T-helper 17 cell (primary cell): ENCODE measurements around the gene TXLNG. TPM values are rescaled to one million over a fixed set of nuclear protein-coding genes. Genes with fewer than 3 reads are reported as not detected.
"Not testable (repeated sequence)": the region's sequence is repeated elsewhere in the genome, so short reads cannot be mapped to it uniquely, and the experiment has no call there.

ENCODE experiments used
- ATAC-seq: fragments of 150-1000 bp; cut with Tn5 transposase; 2 replicates; pipeline ENCODE4 v1.10.0; 2021; ENCODE audit warnings: mild to moderate bottlenecking, moderate library complexity
- DNase-seq, 3 donors: peaks; one replicate each; pipeline versions ENCODE4 v3.0.0 to v3.0.0-alpha.2; 2020 to 2021
- H3K9me3 ChIP-seq: one replicate; pipeline ENCODE4 v1.7.0; 2013; ENCODE audit warnings: low read length, mild to moderate bottlenecking; ENCODE audit not compliant: control insufficient read depth, poor library complexity, severe bottlenecking
- H3K27ac Mint-ChIP-seq: one replicate; pipeline ENCODE4 v1.8.0; 2022; ENCODE audit warnings: mild to moderate bottlenecking, moderate library complexity, mixed read lengths
- H3K27me3 Mint-ChIP-seq: one replicate; pipeline ENCODE4 v1.8.0; 2022; ENCODE audit warnings: mixed read lengths
- H3K36me3 Mint-ChIP-seq: one replicate; pipeline ENCODE4 v1.8.0; 2022; ENCODE audit warnings: low read depth, mixed read lengths
- H3K4me1 Mint-ChIP-seq: one replicate; pipeline ENCODE4 v1.8.0; 2022; ENCODE audit warnings: mild to moderate bottlenecking, mixed read lengths
- H3K4me3 Mint-ChIP-seq: one replicate; pipeline ENCODE4 v1.8.0; 2022; ENCODE audit warnings: mild to moderate bottlenecking, moderate library complexity, mixed read lengths
- total RNA-seq, 4 donors: library from RNA in 2 of 4; stranded (reverse) in 2 of 4; gene quantifications; one replicate each; pipeline ENCODE4 v1.2.3 and lab custom pipeline; 2022 to 2026

Gene TXLNG
- total RNA-seq = 10 to 100 TPM; 19.9 to 21.7 TPM
- total RNA-seq (lab: John Stamatoyannopoulos, UW) = 83.7 to 91.0 reads per million in 2 donors

DNA sequence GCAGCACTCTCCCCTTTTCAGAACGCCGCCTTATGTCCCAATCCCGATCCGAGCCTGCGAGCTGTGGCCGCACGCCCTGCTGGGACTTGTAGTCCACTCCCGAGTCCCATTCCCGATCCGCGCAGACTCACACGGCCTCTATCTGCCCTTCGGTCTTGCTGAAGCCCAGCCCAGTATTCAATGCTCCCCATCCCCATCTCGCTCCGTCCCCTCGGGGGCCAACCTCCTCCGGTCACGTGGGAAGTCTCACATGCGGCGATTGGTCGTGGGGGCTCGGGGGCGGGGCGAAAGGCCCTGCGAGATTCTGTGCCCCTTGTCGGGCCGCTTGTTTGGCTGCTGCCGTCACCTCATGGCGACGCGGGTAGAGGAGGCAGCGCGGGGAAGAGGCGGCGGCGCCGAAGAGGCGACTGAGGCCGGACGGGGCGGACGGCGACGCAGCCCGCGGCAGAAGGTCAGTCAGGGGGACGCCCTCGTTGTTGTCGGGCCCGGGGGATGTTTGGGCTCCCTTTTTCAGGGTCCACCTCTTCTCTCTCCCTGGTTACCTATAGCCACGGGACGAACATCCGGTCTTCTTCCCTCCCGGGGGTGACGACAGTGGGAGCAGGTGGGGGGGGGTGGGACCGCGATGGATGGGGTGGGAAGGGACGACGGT, at the start of gene TXLNG:
TXLNG (plus strand) TSS at position 328 of the 652 bp plus-strand sequence; CDS start at position 350, 22 bp downstream.
- Mint-ChIP-seq H3K4me1 (peaks cover 7% of the 10 kb centered on the region), H3K4me3 (peak within 1 kb of the TSS; percentile 97), H3K36me3 (no peaks in the 10 kb centered on the region), H3K27ac (peak within 1 kb of the TSS; percentile 86), H3K27me3 (no peaks in the 10 kb centered on the region)
- peak; percentile 85 to 89 (median 85) for DNase-seq
- peak; percentile 95 for ATAC-seq
- H3K9me3 ChIP-seq = no peaks in the 10 kb centered on the region

DNA sequence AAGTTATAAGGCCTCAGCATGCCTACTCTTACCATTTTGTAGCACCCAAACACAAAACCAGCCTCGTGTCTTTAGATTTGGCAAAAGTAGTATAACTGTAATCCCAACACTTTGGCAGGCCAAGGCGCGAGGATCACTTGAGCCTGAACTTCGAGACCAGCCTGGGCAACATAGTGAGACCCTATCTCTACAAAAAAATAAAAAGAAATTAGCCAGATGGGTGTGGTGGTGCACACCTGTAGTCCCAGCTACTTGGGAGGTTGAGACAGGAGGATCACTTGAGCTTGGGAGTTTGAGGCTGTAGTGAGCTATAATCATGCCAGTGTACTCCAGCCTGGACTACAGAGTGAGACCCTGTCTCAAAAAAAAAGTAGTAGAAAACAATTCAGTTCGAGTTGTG, 49.2 kb upstream of the TXLNG start:
- no peak overlapping the region for H3K4me3 Mint-ChIP-seq
- ATAC-seq = no peak
- DNase-seq = no peak
- H3K4me1 Mint-ChIP-seq = no peaks in the 10 kb centered on the region
- H3K36me3 Mint-ChIP-seq = no peaks in the 10 kb centered on the region
- no peak overlapping the region for H3K27ac Mint-ChIP-seq
- H3K9me3 ChIP-seq = no peaks in the 10 kb centered on the region
- H3K27me3 Mint-ChIP-seq = no peaks in the 10 kb centered on the region

DNA sequence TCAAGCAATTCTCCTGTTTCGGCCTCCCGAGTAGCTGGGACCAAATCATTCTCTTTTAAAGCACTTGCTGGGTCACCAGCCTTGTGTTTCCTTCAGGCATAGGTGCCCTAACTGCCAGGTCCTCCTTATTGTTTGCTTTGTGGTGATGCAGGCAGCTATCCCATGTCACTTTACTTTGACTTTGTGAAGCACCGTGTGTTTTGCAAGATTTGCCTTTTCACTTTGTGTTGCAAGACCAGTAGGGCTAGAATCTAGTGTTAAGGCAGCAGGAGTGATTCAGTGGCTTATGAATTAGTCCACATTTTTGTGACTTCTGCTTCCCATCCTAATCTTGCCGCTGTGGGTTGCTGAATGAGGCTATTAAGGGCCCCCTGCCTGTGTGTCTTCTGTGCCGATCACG, 46.7 kb upstream of the TXLNG start:
- DNase-seq (no peak), ATAC-seq (no peak)
- H3K9me3 ChIP-seq = no peaks in the 10 kb centered on the region
- no peak overlapping the region for H3K27ac Mint-ChIP-seq
- H3K4me1 Mint-ChIP-seq = peaks cover 2% of the 10 kb centered on the region
- peaks cover 2% of the 10 kb centered on the region for H3K36me3 Mint-ChIP-seq
- no peak overlapping the region for H3K4me3 Mint-ChIP-seq
- H3K27me3 Mint-ChIP-seq = no peaks in the 10 kb centered on the region

DNA sequence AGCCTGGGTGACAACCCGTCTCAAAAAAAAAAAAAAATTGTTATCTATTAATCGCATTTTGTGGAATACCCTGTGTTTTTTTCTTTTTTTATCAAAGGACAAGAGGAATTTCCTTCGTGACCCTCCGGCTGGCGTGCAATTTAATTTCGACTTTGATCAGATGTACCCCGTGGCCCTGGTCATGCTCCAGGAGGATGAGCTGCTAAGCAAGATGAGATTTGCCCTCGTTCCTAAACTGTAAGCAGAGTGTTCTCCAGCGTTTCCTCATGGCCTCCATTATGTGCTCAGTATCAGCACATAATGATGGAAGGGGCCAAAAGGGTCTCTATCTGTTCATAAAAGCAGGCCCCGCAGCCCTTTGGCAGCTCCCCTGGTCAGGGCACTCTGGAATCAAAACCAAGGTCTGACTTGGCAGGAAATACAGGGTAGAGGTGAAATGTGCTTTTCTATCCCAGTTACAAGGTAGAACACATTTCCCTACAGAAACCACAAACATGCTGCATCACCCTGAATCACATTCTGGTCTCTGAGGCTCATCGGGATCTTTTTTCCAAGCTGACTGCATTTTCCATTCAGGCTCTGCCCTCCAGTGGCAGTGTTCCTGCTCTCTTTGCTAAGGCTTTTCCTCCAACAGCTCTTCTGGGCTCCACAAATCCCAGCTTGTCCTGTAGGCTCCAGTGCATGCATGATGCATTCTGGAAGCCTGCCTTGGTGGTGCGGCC, 42.5 kb upstream of the TXLNG start:
- no peaks in the 10 kb centered on the region for H3K27me3 Mint-ChIP-seq
- no peaks in the 10 kb centered on the region for H3K9me3 ChIP-seq
- DNase-seq = no peak
- peak overlapping the region; percentile 69 for H3K27ac Mint-ChIP-seq
- peak overlapping the region; percentile 63 for H3K4me3 Mint-ChIP-seq
- ATAC-seq = no peak
- peaks cover 2% of the 10 kb centered on the region for H3K4me1 Mint-ChIP-seq
- peaks cover 4% of the 10 kb centered on the region for H3K36me3 Mint-ChIP-seq

DNA sequence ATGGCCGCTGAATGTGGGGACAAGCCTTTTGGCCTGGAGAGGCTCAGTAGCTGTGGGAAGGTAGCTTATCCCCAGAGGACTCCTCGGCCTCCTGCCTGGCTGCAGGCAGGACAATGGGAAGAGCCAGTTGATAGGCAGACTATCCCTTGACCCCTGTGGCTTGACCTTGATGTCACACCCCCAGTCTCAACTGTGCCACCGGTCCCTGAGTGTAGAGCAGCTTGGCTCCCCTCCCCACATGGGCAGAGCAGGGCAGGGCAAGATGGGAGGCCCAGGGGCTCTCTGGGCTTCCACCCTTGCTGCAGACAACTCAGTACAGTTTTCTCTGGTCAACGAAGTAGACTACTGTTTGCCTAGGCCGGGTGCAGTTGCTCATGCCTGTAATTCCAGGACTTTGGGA, 41.2 kb upstream of the TXLNG start:
- no peak for ATAC-seq
- H3K27me3 Mint-ChIP-seq = no peaks in the 10 kb centered on the region
- H3K36me3 Mint-ChIP-seq = peaks cover 4% of the 10 kb centered on the region
- no peak for DNase-seq
- H3K27ac Mint-ChIP-seq = no peak overlapping the region
- H3K9me3 ChIP-seq = no peaks in the 10 kb centered on the region
- no peak overlapping the region for H3K4me3 Mint-ChIP-seq
- peaks cover 2% of the 10 kb centered on the region for H3K4me1 Mint-ChIP-seq

DNA sequence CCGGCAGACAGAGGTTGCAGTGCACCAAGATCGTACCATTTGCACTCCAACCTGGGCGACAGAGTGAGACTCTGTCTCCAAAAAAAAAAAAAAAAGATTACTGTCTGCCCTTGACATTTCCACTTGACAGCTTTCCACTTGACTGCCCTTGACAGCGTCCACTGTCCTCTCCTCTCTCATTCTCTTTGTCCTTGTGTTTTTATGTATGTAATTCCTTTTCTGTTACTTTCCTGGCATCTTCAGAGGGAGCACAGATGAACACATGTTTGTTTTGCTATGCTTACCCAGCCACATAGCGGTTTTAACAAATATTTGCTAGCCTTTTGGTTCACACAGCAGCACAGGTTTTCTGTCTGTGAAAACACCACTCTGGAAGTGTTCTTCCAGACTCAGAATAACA, 40.6 kb upstream of the TXLNG start:
- ATAC-seq (no peak), DNase-seq (no peak)
- Mint-ChIP-seq H3K36me3 (peaks cover 4% of the 10 kb centered on the region), H3K27ac (no peak overlapping the region), H3K27me3 (no peaks in the 10 kb centered on the region), H3K4me1 (peaks cover 2% of the 10 kb centered on the region), H3K4me3 (no peak overlapping the region)
- H3K9me3 ChIP-seq = no peaks in the 10 kb centered on the region

DNA sequence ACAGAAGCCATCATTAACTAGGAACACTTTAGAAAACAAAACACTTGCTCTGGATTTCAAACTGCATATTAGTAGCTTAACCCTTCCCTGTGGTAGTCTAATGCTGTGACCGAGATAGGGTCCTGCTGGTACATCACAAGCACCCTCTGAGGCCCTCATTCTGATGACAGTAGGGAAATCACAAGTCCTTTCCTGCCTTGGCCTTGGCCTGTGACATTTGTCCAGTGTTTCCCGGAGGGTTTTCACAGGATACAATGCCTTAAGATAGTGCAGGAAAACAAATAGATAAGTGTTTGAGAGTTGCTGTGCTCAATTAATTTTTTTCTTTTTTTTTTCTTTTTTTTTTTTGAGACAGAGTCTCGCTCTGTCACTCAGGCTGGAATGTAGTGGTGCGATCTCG, 37.8 kb upstream of the TXLNG start:
- H3K9me3 ChIP-seq = no peaks in the 10 kb centered on the region
- peaks cover 2% of the 10 kb centered on the region for H3K4me1 Mint-ChIP-seq
- DNase-seq (no peak), ATAC-seq (no peak)
- no peak overlapping the region for H3K4me3 Mint-ChIP-seq
- H3K27me3 Mint-ChIP-seq = no peaks in the 10 kb centered on the region
- peaks cover 4% of the 10 kb centered on the region for H3K36me3 Mint-ChIP-seq
- H3K27ac Mint-ChIP-seq = no peak overlapping the region

DNA sequence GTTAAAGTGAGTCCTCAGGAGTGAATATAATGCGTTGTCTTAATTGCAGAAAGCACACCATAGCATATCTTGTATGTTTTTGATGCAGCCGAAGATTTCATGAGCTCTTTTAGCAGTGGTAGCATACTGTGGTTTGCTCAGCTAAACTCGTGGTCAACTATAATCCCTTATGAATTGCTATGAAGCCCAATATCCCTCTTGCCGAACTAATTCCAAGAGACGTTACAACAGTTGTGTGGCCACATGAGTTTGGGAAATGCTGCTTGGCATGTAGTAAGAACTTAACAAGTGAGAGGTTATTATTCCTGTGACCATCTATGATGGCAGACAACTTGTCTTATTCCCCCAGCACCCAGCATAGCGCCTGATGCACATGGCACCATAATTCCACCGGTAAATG, 36.1 kb upstream of the TXLNG start:
- no peak for DNase-seq
- no peak for ATAC-seq
- Mint-ChIP-seq H3K4me1 (peaks cover 2% of the 10 kb centered on the region), H3K4me3 (no peak overlapping the region), H3K36me3 (peaks cover 2% of the 10 kb centered on the region), H3K27ac (no peak overlapping the region), H3K27me3 (no peaks in the 10 kb centered on the region)
- no peaks in the 10 kb centered on the region for H3K9me3 ChIP-seq

DNA sequence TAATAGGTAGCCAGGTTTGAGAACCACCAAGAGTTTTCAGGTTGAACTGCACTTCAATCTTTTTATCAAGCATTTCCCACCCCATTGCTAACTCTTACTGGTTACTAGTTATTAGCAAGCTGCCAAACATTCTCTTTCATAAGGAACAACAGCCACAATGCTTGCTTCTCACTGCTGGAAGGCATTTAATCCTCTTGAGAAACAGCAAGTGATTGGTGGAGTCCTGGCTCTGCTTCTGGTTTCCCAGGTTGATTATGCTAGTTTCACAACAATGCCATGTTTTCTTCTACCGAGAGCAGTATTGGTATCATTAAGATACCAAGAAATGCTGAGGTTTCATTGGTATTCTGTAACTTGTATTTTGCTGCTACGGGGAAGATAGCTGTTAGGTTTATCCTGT, 32.2 kb upstream of the TXLNG start:
- H3K27ac Mint-ChIP-seq = no peak overlapping the region

DNA sequence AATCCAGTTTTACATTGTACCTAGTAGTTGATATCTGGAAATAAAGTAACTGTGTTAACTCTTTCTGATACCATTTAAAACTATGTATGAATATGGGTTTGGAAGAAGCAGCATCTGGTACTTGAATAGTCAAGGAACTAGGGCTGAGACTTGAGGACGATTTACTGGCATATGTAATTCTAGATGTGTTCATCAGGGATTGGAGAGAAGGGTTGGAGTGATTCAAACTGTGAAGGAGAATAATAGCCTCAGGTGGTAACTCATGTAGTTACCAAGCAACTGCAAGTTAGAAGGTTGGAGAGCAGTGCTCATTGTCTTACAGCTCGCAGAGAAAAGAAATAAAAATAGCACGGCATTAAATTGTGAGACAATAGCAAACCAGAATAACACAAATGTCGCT, 29.5 kb upstream of the TXLNG start:
- peak overlapping the region; percentile 51 for H3K27ac Mint-ChIP-seq
- no peak for DNase-seq
- peaks cover 2% of the 10 kb centered on the region for H3K4me1 Mint-ChIP-seq
- ATAC-seq = no peak
- H3K36me3 Mint-ChIP-seq = no peaks in the 10 kb centered on the region
- H3K9me3 ChIP-seq = no peaks in the 10 kb centered on the region
- no peaks in the 10 kb centered on the region for H3K27me3 Mint-ChIP-seq
- no peak overlapping the region for H3K4me3 Mint-ChIP-seq

More for the DNA sequence above, 32.2 kb upstream of the TXLNG start:
- Mint-ChIP-seq H3K36me3 (no peaks in the 10 kb centered on the region), H3K27me3 (no peaks in the 10 kb centered on the region), H3K4me1 (peaks cover 2% of the 10 kb centered on the region), H3K4me3 (peak overlapping the region; percentile 59)
- no peak for DNase-seq
- ATAC-seq = no peak
- H3K9me3 ChIP-seq = no peaks in the 10 kb centered on the region

DNA sequence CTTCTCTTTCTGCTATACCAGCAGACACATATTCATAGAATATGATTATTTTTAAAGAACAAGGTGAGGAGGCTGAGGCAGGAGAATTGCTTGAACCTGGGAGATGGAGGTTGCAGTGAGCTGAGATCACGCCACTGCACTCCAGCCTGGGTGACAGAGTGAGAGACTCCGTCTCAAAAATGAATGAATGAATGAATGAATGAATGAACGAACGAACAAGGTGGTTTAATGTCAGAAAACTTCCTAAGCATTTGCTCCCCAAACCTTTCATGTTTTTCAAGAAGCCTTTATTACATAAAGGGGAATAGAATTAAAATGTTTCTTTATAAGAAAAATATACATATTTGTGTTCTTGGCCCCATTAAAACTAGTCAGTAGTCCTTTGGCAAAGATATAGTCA, 24.8 kb upstream of the TXLNG start:
- not testable (repeated sequence) for H3K4me3 Mint-ChIP-seq, ATAC-seq, H3K4me1 Mint-ChIP-seq, H3K9me3 ChIP-seq, H3K27me3 Mint-ChIP-seq, DNase-seq, H3K36me3 Mint-ChIP-seq, H3K27ac Mint-ChIP-seq

DNA sequence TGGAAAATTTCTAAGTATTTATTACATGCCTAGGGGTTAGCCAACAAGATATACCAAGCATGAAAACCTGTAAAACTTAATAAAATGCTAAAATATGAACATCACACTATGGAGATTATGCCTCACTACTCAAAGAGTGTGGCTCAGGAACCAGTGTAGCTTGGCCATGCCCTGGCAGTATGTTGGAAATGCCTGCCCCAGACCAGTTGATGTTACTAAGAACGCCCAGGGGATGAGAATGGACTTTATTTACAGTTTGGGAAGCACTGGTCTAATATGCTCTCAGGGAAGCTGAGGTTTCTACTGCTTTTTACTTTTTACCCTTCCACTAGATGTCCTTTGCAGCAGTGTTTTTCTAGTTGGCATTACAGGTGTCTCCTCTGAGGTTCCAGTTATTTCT, 23.7 kb upstream of the TXLNG start:
- Mint-ChIP-seq H3K36me3 (no peaks in the 10 kb centered on the region), H3K4me3 (no peak overlapping the region), H3K27ac (no peak overlapping the region), H3K4me1 (no peaks in the 10 kb centered on the region), H3K27me3 (no peaks in the 10 kb centered on the region)
- peak; percentile 8 for ATAC-seq
- no peaks in the 10 kb centered on the region for H3K9me3 ChIP-seq
- no peak for DNase-seq

DNA sequence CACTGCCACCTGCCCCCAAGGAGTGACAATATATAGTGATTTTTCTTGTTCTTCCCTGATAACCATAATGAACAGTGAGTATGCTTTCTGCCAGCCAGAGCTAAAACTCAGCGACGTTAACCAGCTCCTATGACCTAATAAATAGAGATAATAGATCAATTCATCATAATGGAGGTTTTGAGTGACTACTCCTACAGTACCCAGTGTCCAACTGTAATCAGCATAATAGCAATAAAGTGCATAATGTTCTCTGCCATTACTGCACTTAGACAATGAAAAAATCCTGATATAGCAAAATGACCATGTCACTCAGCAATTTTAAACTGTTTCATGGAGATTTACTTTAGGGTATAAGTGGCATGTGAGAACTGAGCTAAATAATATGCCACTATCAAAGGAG, 20.7 kb upstream of the TXLNG start:
- H3K4me3 Mint-ChIP-seq = no peak overlapping the region
- no peak for DNase-seq
- ATAC-seq = no peak

DNA sequence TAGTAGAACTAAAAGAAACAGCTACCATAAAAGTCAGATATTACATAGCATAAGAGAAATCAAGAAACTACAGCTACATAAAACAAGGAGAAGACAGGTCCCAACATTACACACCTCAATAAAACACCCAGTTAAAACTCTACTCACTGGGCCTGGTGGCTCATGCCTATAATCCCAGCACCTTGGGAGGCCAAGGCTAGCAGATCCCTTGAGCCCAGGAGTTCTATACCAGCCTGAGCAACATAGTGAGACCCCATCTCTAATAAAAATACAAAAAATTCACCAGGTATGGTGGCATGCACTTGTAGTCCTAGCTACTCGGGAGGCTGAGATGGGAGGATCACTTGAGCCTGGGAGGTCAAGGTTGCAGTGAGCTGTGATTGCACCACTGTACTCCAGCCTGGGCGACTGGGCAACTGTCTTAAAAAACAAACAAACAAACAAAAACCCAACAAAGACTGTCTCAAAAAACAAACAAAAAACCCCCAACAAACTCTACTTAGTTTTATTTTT, 15.2 kb upstream of the TXLNG start:
- no peak overlapping the region for H3K4me3 Mint-ChIP-seq
- ATAC-seq = no peak
- no peaks in the 10 kb centered on the region for H3K4me1 Mint-ChIP-seq

More for the DNA sequence above, 20.7 kb upstream of the TXLNG start:
- no peaks in the 10 kb centered on the region for H3K9me3 ChIP-seq
- Mint-ChIP-seq H3K36me3 (no peaks in the 10 kb centered on the region), H3K4me1 (no peaks in the 10 kb centered on the region), H3K27ac (no peak overlapping the region), H3K27me3 (peaks cover 4% of the 10 kb centered on the region)

More for the DNA sequence above, 15.2 kb upstream of the TXLNG start:
- Mint-ChIP-seq H3K27me3 (peaks cover 4% of the 10 kb centered on the region), H3K36me3 (no peaks in the 10 kb centered on the region), H3K27ac (no peak overlapping the region)
- no peak for DNase-seq
- H3K9me3 ChIP-seq = no peaks in the 10 kb centered on the region
